GM19395 (cell line): ENCODE results near the gene SCN7A.

Experiments used
- ATAC-seq: cut with Tn5 transposase; IDR thresholded peaks from one replicate; pipeline ENCODE4 v1.9.1; 2021; ENCODE audit warnings: mild to moderate bottlenecking, moderate library complexity; ENCODE audit not compliant: unreplicated experiment

The SCN7A gene

GRCh38 chr2:166494140-166494624, at the start of gene SCN7A:
TSS of gene SCN7A (minus strand) at chr2:166494249. CDS start at chr2:166477696, 16,553 bp downstream.
- no peak for ATAC-seq

- ATAC-seq = peak; percentile 98
Measured at GRCh38 chr2:166539340-166540162, 45.5 kb upstream of the SCN7A start.

- ATAC-seq = no peak
Measured at GRCh38 chr2:166536111-166536510, 42.1 kb upstream of the SCN7A start.

GRCh38 chr2:166521155-166521554, 27.1 kb upstream of the SCN7A start:
- ATAC-seq = no peak

GRCh38 chr2:166520604-166521003, 26.6 kb upstream of the SCN7A start:
- no peak for ATAC-seq

- ATAC-seq = no peak
Measured at GRCh38 chr2:166519391-166519962, 25.4 kb upstream of the SCN7A start.

- no peak for ATAC-seq
Measured at GRCh38 chr2:166518634-166519390, 24.8 kb upstream of the SCN7A start.

GRCh38 chr2:166517533-166518061, 23.5 kb upstream of the SCN7A start:
- ATAC-seq = no peak

- ATAC-seq = no peak
Measured at GRCh38 chr2:166516712-166517303, 22.8 kb upstream of the SCN7A start.

GRCh38 chr2:166513952-166514351, 19.9 kb upstream of the SCN7A start:
- ATAC-seq = no peak

- ATAC-seq = no peak
Measured at GRCh38 chr2:166499281-166499680, 5.2 kb upstream of the SCN7A start.

GRCh38 chr2:166491461-166491860, 2.6 kb downstream of the SCN7A start:
- ATAC-seq = no peak

- no peak for ATAC-seq
Measured at GRCh38 chr2:166487171-166487570, 6.9 kb downstream of the SCN7A start.

- ATAC-seq = no peak
Measured at GRCh38 chr2:166485558-166486178, 8.4 kb downstream of the SCN7A start.

- ATAC-seq = no peak
Measured at GRCh38 chr2:166472332-166472731, 21.7 kb downstream of the SCN7A start.

- no peak for ATAC-seq
Measured at GRCh38 chr2:166468124-166469024, 25.7 kb downstream of the SCN7A start.

GRCh38 chr2:166464187-166464586, 29.9 kb downstream of the SCN7A start:
- no peak for ATAC-seq

GRCh38 chr2:166463640-166464039, 30.4 kb downstream of the SCN7A start:
- ATAC-seq = no peak

- no peak for ATAC-seq
Measured at GRCh38 chr2:166458674-166459073, 35.4 kb downstream of the SCN7A start.
